ENCODE data around the gene SH3RF1. TPM values are rescaled to one million over a fixed set of nuclear protein-coding genes. Genes with fewer than 3 reads are reported as not detected.

Gene SH3RF1
- total RNA-seq, 1 experiment from 2014 or later: 59.5 TPM

DNA sequence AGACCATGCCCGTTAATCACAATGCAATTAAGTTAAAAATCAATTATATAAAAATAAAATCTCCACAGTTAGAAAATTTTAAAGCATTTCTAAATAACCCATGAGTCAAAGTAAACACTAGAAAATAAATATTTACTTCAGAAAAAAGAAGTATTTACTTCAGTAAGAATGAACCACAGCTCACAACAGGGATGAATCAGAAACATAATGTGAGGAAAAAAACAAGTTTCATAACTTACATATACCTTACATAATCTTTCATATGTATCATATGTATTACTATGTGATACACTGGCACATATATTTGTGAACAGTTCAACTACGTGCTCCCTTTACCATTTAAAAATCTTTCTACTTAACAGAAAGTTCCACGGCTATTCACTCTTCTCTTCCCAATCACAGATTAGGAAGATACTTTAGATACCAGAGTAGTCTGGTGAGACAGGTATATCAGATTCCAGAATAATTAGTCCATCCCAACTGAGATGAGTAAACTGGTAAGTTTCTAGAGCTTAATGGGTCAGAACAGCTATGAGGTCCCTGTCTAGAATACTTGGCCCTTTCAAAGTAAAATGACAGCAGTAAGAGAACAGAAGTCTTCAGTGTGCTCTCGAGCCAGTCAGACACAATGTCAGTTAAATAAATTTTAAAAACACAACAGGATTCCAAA is 70.3 kb downstream of the SH3RF1 start:
- ChIA-PET CTCF (no interaction called here), POLR2A (no interaction called here), RAD21 (ENCODE audit: low non-redundant PET in 1 of 2, low total read pairs in 2 of 2, uncharacterized antibody in 2 of 2, unreplicated experiment in 2 of 2) (no interaction called here)
- DNase-seq (ENCODE audit: low read depth, low spot score) (no peak), ATAC-seq (no peak)
- peaks cover 93% of the 10 kb centered on the region for H3K79me2 ChIP-seq (ENCODE audit: insufficient read depth, low read length)
- intact Hi-C loops (cut with micrococcal nuclease): no loop called here
- H3K9me3 ChIP-seq (ENCODE audit: control insufficient read depth in 1 of 2, insufficient read depth in 1 of 2, low read depth in 1 of 2, low read length in 2 of 2): no peaks in the 10 kb centered on the region
- H4K20me1 ChIP-seq (ENCODE audit: insufficient read depth): no peaks in the 10 kb centered on the region; the same call in 1 of the 2 replicates
- no peak overlapping the region for H2AFZ ChIP-seq (ENCODE audit: low read depth, low read length, poor library complexity, severe bottlenecking)
- no peak for TF ChIP-seq SP1 (IDR thresholded peaks at IDR 0.05; ENCODE audit: low read depth)
- no peak for TF ChIP-seq SIN3A (IDR thresholded peaks at IDR 0.05; ENCODE audit: low read depth)
- TF ChIP-seq TCF7L2 (IDR thresholded peaks at IDR 0.05; ENCODE audit: borderline replicate concordance, extremely low read depth, insufficient read depth, insufficient read length): no peak
- TF ChIP-seq EZH2 (IDR thresholded peaks at IDR 0.05): no peak
- TF ChIP-seq ELF1 (IDR thresholded peaks at IDR 0.05; ENCODE audit: borderline replicate concordance, low read depth): no peak
- no peak for TF ChIP-seq POLR2AphosphoS5 (IDR thresholded peaks at IDR 0.05; ENCODE audit: low read depth, low read length)
- no peak for TF ChIP-seq CEBPB (IDR thresholded peaks at IDR 0.05; ENCODE audit: low read depth)
- TF ChIP-seq FOSL1 (IDR thresholded peaks at IDR 0.05; ENCODE audit: low read depth): no peak
- no peak for TF ChIP-seq YY1 (IDR thresholded peaks at IDR 0.05; ENCODE audit: extremely low read depth, insufficient replicate concordance, low read depth, low read length)
- no peak for TF ChIP-seq SRF (IDR thresholded peaks at IDR 0.05; ENCODE audit: low read depth)
- TF ChIP-seq, protein P1, sequence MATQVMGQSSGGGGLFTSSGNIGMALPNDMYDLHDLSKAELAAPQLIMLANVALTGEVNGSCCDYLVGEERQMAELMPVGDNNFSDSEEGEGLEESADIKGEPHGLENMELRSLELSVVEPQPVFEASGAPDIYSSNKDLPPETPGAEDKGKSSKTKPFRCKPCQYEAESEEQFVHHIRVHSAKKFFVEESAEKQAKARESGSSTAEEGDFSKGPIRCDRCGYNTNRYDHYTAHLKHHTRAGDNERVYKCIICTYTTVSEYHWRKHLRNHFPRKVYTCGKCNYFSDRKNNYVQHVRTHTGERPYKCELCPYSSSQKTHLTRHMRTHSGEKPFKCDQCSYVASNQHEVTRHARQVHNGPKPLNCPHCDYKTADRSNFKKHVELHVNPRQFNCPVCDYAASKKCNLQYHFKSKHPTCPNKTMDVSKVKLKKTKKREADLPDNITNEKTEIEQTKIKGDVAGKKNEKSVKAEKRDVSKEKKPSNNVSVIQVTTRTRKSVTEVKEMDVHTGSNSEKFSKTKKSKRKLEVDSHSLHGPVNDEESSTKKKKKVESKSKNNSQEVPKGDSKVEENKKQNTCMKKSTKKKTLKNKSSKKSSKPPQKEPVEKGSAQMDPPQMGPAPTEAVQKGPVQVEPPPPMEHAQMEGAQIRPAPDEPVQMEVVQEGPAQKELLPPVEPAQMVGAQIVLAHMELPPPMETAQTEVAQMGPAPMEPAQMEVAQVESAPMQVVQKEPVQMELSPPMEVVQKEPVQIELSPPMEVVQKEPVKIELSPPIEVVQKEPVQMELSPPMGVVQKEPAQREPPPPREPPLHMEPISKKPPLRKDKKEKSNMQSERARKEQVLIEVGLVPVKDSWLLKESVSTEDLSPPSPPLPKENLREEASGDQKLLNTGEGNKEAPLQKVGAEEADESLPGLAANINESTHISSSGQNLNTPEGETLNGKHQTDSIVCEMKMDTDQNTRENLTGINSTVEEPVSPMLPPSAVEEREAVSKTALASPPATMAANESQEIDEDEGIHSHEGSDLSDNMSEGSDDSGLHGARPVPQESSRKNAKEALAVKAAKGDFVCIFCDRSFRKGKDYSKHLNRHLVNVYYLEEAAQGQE (IDR thresholded peaks at IDR 0.05; ENCODE audit: low read depth): no peak
- TF ChIP-seq, protein P2, sequence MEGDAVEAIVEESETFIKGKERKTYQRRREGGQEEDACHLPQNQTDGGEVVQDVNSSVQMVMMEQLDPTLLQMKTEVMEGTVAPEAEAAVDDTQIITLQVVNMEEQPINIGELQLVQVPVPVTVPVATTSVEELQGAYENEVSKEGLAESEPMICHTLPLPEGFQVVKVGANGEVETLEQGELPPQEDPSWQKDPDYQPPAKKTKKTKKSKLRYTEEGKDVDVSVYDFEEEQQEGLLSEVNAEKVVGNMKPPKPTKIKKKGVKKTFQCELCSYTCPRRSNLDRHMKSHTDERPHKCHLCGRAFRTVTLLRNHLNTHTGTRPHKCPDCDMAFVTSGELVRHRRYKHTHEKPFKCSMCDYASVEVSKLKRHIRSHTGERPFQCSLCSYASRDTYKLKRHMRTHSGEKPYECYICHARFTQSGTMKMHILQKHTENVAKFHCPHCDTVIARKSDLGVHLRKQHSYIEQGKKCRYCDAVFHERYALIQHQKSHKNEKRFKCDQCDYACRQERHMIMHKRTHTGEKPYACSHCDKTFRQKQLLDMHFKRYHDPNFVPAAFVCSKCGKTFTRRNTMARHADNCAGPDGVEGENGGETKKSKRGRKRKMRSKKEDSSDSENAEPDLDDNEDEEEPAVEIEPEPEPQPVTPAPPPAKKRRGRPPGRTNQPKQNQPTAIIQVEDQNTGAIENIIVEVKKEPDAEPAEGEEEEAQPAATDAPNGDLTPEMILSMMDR (IDR thresholded peaks at IDR 0.05 in 2 of 3, conservative IDR thresholded peaks at IDR 0.05 in 1 of 3; ENCODE audit: borderline replicate concordance in 1 of 3, insufficient read depth in 1 of 3, low read depth in 2 of 3, low read length in 2 of 3): no peak
- TF ChIP-seq, protein P3, sequence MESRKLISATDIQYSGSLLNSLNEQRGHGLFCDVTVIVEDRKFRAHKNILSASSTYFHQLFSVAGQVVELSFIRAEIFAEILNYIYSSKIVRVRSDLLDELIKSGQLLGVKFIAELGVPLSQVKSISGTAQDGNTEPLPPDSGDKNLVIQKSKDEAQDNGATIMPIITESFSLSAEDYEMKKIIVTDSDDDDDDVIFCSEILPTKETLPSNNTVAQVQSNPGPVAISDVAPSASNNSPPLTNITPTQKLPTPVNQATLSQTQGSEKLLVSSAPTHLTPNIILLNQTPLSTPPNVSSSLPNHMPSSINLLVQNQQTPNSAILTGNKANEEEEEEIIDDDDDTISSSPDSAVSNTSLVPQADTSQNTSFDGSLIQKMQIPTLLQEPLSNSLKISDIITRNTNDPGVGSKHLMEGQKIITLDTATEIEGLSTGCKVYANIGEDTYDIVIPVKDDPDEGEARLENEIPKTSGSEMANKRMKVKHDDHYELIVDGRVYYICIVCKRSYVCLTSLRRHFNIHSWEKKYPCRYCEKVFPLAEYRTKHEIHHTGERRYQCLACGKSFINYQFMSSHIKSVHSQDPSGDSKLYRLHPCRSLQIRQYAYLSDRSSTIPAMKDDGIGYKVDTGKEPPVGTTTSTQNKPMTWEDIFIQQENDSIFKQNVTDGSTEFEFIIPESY (IDR thresholded peaks at IDR 0.05; ENCODE audit: extremely low read depth, insufficient replicate concordance, low read length): no peak
- TF ChIP-seq EZH2phosphoT487 (IDR thresholded peaks at IDR 0.05; ENCODE audit: borderline replicate concordance): no peak
- no peak for TF ChIP-seq POLR2A (IDR thresholded peaks at IDR 0.05; ENCODE audit: borderline replicate concordance, extremely low read depth, insufficient read depth, insufficient read length)
- TF ChIP-seq JUND (IDR thresholded peaks at IDR 0.05): no peak
- peaks cover 7 to 20% of the 10 kb centered on the region in 2 experiments for H3K4me1 ChIP-seq (ENCODE audit: control insufficient read depth in 1 of 2, insufficient read depth in 2 of 2, low read length in 2 of 2)
- no peaks in the 10 kb centered on the region for H3K36me3 ChIP-seq (ENCODE audit: control insufficient read depth in 1 of 2, insufficient read depth in 2 of 2, low read length in 2 of 2)
- no peaks in the 10 kb centered on the region for H3K9me2 ChIP-seq (ENCODE audit: insufficient read depth)
- H3K9ac ChIP-seq (ENCODE audit: low read length): no peak overlapping the region
- no peak overlapping the region for H3K27ac ChIP-seq (ENCODE audit: low read depth, low read length)
- BruUV-seq (replicated peaks): no TSS peak
- H3K4me3 ChIP-seq (replicated peaks in 1 of 2; ENCODE audit: low read depth in 1 of 2, low read length in 2 of 2): no peak overlapping the region
- H3K4me2 ChIP-seq (ENCODE audit: low read length): no peak overlapping the region
- no peaks in the 10 kb centered on the region for H3K27me3 ChIP-seq (ENCODE audit: insufficient read depth, low read length)
